EL (cell line): ENCODE results near the gene GPATCH2L.

Experiments
- DNase-seq: peaks from one replicate; pipeline ENCODE4 v3.0.0-alpha.2; 2016

GPATCH2L gene

GRCh38 chr14:76136476-76137110 lies 15.1 kb upstream of the GPATCH2L start:
- DNase-seq = no peak

- no peak for DNase-seq
Observed at GRCh38 chr14:76138119-76138757, 13.5 kb upstream of the GPATCH2L start.

GRCh38 chr14:76138758-76139723 lies 12.7 kb upstream of the GPATCH2L start:
- DNase-seq = no peak

- DNase-seq = no peak
Observed at GRCh38 chr14:76143642-76144041, 8.1 kb upstream of the GPATCH2L start.

- DNase-seq = no peak
Observed at GRCh38 chr14:76146976-76147375, 4.7 kb upstream of the GPATCH2L start.

- DNase-seq = no peak
Observed at GRCh38 chr14:76149196-76149595, 2.5 kb upstream of the GPATCH2L start.

GRCh38 chr14:76152333-76152681 lies 585 bp downstream of the GPATCH2L start:
- DNase-seq = peak; percentile 94

- DNase-seq = no peak
Observed at GRCh38 chr14:76153919-76154318, 2.2 kb downstream of the GPATCH2L start.

GRCh38 chr14:76154539-76155126 lies 2.9 kb downstream of the GPATCH2L start:
- no peak for DNase-seq

- DNase-seq = no peak
Observed at GRCh38 chr14:76163668-76164363, 12.1 kb downstream of the GPATCH2L start.

GRCh38 chr14:76168531-76168930 lies 16.8 kb downstream of the GPATCH2L start:
- DNase-seq = peak; percentile 3

GRCh38 chr14:76169776-76170175 lies 18.1 kb downstream of the GPATCH2L start:
- no peak for DNase-seq

GRCh38 chr14:76174982-76175381 lies 23.3 kb downstream of the GPATCH2L start:
- DNase-seq = no peak

GRCh38 chr14:76175942-76176341 lies 24.2 kb downstream of the GPATCH2L start:
- no peak for DNase-seq

GRCh38 chr14:76181546-76181945 lies 29.8 kb downstream of the GPATCH2L start:
- no peak for DNase-seq

- DNase-seq = no peak
Observed at GRCh38 chr14:76186308-76187027, 34.7 kb downstream of the GPATCH2L start.

- no peak for DNase-seq
Observed at GRCh38 chr14:76191297-76191696, 39.6 kb downstream of the GPATCH2L start.

- no peak for DNase-seq
Observed at GRCh38 chr14:76193696-76194095, 42.0 kb downstream of the GPATCH2L start.

- DNase-seq = no peak
Observed at GRCh38 chr14:76194327-76194726, 42.6 kb downstream of the GPATCH2L start.

GRCh38 chr14:76195003-76195402 lies 43.3 kb downstream of the GPATCH2L start:
- no peak for DNase-seq

- no peak for DNase-seq
Observed at GRCh38 chr14:76196980-76197695, 45.4 kb downstream of the GPATCH2L start.
